NCI-H128 (cell line): ENCODE data around the gene DCUN1D2.
"Not testable (repeated sequence)": the region's sequence is repeated elsewhere in the genome, so short reads cannot be mapped to it uniquely, and the experiment has no call there.

Source experiments
- DNase-seq: peaks from one replicate; lab custom pipeline; 2025; ENCODE audit not compliant: unreplicated experiment; lab: John Stamatoyannopoulos, UW

Gene DCUN1D2

DNA sequence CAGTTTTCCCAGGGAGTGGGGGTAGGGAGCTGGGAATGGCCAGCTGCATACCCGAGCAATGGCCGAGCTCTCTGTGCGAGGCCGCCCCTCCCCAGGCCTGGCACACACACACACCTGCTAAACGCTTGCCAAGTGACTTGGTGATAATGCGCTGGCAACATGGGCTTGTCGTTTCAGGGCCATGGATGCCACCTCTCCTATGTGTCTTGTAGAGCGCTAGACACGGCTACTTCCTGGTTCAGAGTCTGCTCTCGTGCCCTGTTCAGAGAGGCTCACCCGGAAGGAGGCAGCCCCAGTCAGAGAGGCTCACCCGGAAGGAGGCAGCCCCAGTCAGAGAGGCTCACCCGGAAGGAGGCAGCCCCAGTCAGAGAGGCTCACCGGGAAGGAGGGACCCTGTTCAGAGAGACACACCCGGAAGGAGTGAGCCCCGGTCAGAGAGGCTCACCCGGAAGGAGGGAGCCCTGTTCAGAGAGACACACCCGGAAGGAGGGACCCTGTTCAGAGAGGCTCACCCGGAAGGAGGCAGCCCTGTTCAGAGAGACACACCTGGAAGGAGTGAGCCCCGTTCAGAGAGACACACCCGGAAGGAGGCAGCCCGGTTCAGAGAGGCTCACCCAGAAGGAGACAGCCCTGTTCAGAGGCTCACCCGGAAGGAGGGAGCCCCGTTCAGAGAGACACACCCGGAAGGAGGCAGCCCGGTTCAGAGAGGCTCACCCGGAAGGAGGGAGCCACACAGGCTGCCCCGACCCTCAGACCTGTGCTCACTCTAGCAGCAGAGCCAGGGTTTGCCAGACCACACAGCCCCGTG, 41.4 kb downstream of the DCUN1D2 start:
- DNase-seq: no peak

- DNase-seq: no peak
These were observed 42.0 kb downstream of the DCUN1D2 start for GRCh38 chr13:113448545-113448884.

GRCh38 chr13:113447596-113447995, 42.9 kb downstream of the DCUN1D2 start:
- DNase-seq: no peak

DNA sequence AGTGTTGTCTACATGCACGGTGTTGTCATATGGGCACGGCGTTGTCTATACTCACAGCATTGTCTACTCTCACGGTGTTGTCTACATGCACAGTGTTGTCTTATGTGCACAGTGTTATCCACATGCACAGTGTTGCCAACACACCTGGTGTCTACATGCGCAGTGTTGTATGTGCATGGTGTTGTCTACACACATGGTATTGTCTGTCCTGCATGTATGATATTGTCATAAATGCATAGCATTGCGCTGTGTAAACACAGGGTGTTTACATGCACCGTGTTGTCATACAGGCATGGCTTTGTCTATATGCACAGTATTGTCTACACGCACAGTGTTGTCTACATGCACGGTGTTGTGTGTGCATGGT, 44.0 kb downstream of the DCUN1D2 start:
- DNase-seq: no peak

DNA sequence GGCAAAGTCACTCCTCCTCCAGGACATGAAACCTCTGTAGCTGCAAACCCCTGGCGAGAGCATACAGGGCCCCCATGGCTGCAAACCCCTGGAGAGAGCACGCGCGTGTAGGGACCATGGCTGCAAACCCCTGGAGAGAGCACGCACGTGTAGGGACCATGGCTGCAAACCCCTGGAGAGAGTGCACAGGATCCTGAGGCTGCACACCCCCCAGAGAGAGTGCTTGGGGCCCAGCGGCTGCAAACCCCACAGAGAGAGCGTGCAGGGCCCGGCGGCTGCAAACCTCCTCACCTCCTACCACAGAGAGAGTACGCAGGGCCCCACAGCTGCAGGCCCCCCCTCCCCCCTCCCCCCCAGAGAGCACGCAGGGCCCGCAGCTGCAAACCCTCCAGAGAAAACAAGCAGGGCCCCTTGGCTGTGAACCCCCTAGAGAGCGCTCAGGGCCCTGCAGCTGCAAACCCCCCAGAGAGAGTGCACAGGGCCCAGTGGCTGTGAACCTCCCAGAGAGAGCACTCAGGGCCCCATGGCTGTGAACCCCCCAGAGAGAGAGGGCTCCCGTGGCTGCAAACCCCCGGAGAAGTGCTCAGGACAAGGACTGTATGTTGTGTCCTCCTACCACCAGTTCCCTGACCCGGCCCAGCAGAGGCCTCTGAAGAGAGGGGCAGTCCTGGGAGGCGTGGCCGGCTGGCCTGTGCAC, 44.6 kb downstream of the DCUN1D2 start:
- no peak for DNase-seq

GRCh38 chr13:113443991-113444390, 46.5 kb downstream of the DCUN1D2 start:
- DNase-seq: no peak

DNA sequence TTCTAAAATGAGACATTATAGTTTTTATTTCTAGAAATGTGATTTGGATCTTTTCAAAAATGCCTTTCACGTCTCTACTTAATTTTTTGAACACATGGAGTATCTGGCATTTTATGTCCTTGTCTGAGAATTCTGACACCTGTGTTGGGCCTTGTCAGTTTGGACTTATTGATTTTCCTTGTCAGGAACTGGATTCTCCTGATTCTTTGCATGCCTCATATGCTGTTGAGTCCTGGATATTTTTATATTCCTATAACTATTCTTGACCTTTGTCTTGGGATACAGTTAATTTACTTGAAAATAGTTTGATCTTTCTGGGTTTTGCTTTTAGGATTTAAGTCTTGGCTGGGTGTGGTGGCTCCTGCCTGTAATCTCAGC, 47.5 kb downstream of the DCUN1D2 start:
- no peak for DNase-seq

GRCh38 chr13:113442354-113442984, 48.0 kb downstream of the DCUN1D2 start:
- DNase-seq: no peak

DNA sequence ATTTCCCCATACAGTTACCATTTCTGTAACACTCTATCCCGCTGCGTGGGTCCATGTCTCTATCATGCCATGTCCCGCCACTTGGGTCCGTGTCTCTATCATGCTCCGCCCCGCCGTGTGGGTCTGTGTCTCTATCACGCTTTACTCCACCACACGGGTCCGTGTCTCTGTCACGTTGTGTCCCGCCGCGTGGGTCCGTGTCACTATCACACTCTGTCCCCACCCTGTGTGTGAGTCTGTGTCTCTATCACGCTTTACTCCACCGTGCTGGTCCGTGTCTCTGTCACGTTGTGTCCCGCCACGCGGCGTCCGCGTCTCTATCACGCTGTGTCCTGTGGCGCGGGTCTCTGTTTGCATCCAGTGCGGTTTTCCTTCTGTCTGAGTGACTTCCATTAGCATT, 48.9 kb downstream of the DCUN1D2 start:
- no peak for DNase-seq

DNA sequence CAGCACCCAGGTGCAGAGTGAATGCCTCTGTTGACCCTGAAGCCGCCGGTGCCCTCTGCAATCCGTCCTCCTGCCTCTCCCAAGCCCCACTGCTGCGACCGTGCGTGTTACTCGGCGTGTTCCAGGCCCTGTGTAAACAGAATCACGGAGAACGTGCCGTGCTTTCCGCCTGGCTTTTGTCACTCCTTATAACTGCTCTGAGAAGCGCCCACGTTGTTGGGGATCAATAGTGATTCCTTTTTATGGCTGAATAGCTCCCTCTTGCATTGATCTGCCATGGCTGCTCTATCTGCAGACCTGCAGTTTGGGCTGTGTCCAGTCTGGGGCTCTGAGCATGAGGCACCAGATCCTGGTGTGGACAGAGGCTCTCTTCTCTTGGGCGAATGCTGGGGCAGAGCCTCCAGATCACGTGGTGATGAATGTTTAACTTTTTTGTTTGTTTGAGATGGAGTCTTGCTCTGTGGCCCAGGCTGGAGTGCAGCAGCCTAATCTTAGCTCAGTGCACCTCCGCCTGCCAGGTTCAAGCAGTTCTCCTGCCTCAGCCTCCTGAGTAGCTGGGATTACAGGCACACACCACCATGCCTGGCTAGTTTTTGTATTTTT, 53.0 kb downstream of the DCUN1D2 start:
- no peak for DNase-seq

- DNase-seq: not testable (repeated sequence)
These were observed 53.6 kb downstream of the DCUN1D2 start for GRCh38 chr13:113436866-113437265.

- not testable (repeated sequence) for DNase-seq
These were observed 54.6 kb downstream of the DCUN1D2 start for GRCh38 chr13:113435907-113436306.

- no peak for DNase-seq
These were observed 57.1 kb downstream of the DCUN1D2 start for GRCh38 chr13:113433391-113433916.

DNA sequence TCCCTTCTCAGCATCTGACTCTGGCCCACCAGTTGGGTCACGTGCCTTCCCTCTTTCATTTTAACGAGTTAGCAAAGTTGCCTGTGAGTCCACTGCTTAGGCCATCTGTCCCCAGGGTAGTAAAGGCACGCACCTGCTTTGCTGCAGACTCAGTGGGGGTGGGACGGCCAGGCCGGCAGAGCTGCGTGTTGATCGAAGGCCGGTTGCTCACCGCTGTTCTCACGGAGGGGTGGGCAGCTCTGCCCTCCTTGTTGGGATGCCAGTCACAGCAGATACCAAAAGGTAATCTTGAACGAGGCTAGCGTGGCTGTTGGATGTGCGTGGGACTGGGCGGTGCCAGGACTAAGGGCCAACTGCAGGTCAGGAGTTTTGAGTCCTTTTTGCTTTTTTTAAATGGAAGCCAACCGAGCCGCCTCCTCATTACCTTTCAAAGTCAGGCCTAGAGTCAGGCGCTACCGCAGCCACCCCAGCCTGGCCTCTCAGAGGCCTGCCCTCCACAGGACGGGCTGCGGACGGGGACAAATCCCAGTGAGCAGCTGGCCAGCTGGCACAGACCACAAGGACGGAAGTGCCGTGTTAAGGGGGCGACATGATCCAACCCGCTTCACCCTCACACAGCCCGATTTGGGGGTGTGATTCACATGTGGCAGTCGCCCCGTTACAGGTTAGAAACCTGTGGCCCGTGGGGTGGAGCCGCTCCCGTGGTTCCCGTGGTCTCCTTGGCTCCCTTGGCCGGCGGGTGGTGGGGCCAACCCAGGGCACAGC, 57.8 kb downstream of the DCUN1D2 start:
- no peak for DNase-seq

GRCh38 chr13:113431171-113431570, 59.3 kb downstream of the DCUN1D2 start:
- DNase-seq: no peak

GRCh38 chr13:113430378-113431110, 60.0 kb downstream of the DCUN1D2 start:
- no peak for DNase-seq

- DNase-seq: no peak
These were observed 60.9 kb downstream of the DCUN1D2 start for GRCh38 chr13:113429608-113429985.

GRCh38 chr13:113428871-113429607, 61.5 kb downstream of the DCUN1D2 start:
- no peak for DNase-seq

- DNase-seq: no peak
These were observed 62.0 kb downstream of the DCUN1D2 start for GRCh38 chr13:113428469-113428865.
